Right lobe of liver (tissue), 4 donors: ENCODE measurements around the gene DAO.

Experiments used
- CTCF ChIP-seq, 4 donors: fragments of 200-600 bp in 3 of 4; fragments of 450-650 bp in 1 of 4; IDR thresholded peaks; one replicate each; pipeline versions ENCODE4 v1.5.1 to v1.8.0; 2016 to 2022; ENCODE audit warnings: antibody characterized with exemption in 4 of 4, mild to moderate bottlenecking in 2 of 4
- POLR2A ChIP-seq: fragments of 450-650 bp; IDR thresholded peaks from one replicate; pipeline ENCODE4 v1.6.1; 2017; ENCODE audit warnings: antibody characterized with exemption, mild to moderate bottlenecking
- donor health status: DM: no; HTN: no; CAD: no.
- donor health status: DM: no; HTN: no; CAD: no.
- donor health status: DM: no; HTN: yes; CAD: no.

GRCh38 chr12:108852674-108853309, 27.1 kb upstream of the DAO start:
- TF ChIP-seq CTCF (IDR thresholded peaks at IDR 0.05) (no peak), POLR2A (peak; percentile 34)
